ENCODE measurements around the gene SELP. TPM values are rescaled to one million over a fixed set of nuclear protein-coding genes. Genes with fewer than 3 reads are reported as not detected.

SELP gene
- polyA plus RNA-seq, 1 of the 3 experiments (the other 2 are of a cell fraction) = not detected

- H3K9me3 ChIP-seq = no peaks in the 10 kb centered on the region
- POLR2A ChIA-PET = no interaction called here
- no peaks in the 10 kb centered on the region for H3K36me3 ChIP-seq (replicated peaks in 1 of 2; ENCODE audit: control insufficient read depth in 1 of 2, insufficient read depth in 2 of 2, low read length in 1 of 2)
- no peak overlapping the region for H3K4me2 ChIP-seq
- H3K27ac ChIP-seq (ENCODE audit: low read depth in 2 of 2, low read length in 1 of 2) = no peak overlapping the region
- no peaks in the 10 kb centered on the region for H3K4me1 ChIP-seq (ENCODE audit: control insufficient read depth in 1 of 2, insufficient read depth in 2 of 2, low read depth in 1 of 2, low read length in 1 of 2)
- CTCF ChIA-PET = no interaction called here
- 2% methylated on average over 2 of the region's 2 CpGs for WGBS (ENCODE audit: low lambda C conversion rate)
- no peaks in the 10 kb centered on the region for H3K9me2 ChIP-seq
- no peaks in the 10 kb centered on the region for H3F3A ChIP-seq (replicated peaks; ENCODE audit: insufficient read depth)
- no peak overlapping the region for H2AFZ ChIP-seq (ENCODE audit: low read depth)
- H3K27me3 ChIP-seq (ENCODE audit: insufficient read depth) = peaks cover 11% of the 10 kb centered on the region; the same call in 1 of the 2 replicates
- H3K9ac ChIP-seq = no peak overlapping the region
- H3K79me2 ChIP-seq (ENCODE audit: insufficient read depth) = no peaks in the 10 kb centered on the region
- no peak overlapping the region for H3K4me3 ChIP-seq (ENCODE audit: low read depth in 2 of 2, low read length in 1 of 2)
- H4K20me1 ChIP-seq (ENCODE audit: insufficient read depth) = no peaks in the 10 kb centered on the region
- DNase-seq = no peak
- TF ChIP-seq TCF12 (IDR thresholded peaks at IDR 0.05) (no peak), SMC3 (IDR thresholded peaks at IDR 0.05; ENCODE audit: low read depth, low read length) (no peak), YY1 (IDR thresholded peaks at IDR 0.05; ENCODE audit: low read depth) (no peak), GABPA (IDR thresholded peaks at IDR 0.05; ENCODE audit: low read depth) (no peak), RFX5 (IDR thresholded peaks at IDR 0.05; ENCODE audit: low read length) (no peak), JUND (IDR thresholded peaks at IDR 0.05) (no peak), USF2 (IDR thresholded peaks at IDR 0.05; ENCODE audit: borderline replicate concordance, low read depth, low read length) (no peak)
Measured at GRCh38 chr1:169648187-169648586, 18.3 kb upstream of the SELP start.

GRCh38 chr1:169647512-169647911 is 17.6 kb upstream of the SELP start:
- ChIA-PET POLR2A (no interaction called here), CTCF (no interaction called here)
- no peaks in the 10 kb centered on the region for H3K36me3 ChIP-seq (replicated peaks in 1 of 2; ENCODE audit: control insufficient read depth in 1 of 2, insufficient read depth in 2 of 2, low read length in 1 of 2)

More at GRCh38 chr1:169647512-169647911, 17.6 kb upstream of the SELP start:
- H3K9me2 ChIP-seq = no peaks in the 10 kb centered on the region
- H3K9me3 ChIP-seq = no peaks in the 10 kb centered on the region
- H3K4me1 ChIP-seq (ENCODE audit: control insufficient read depth in 1 of 2, insufficient read depth in 2 of 2, low read depth in 1 of 2, low read length in 1 of 2) = no peaks in the 10 kb centered on the region
- H3K27ac ChIP-seq (ENCODE audit: low read depth in 2 of 2, low read length in 1 of 2) = no peak overlapping the region
- no peak overlapping the region for H3K4me3 ChIP-seq (ENCODE audit: low read depth in 2 of 2, low read length in 1 of 2)
- no peaks in the 10 kb centered on the region for H3K79me2 ChIP-seq (ENCODE audit: insufficient read depth)
- H3K9ac ChIP-seq = no peak overlapping the region
- DNase-seq = no peak
- no peak for TF ChIP-seq ZBTB33 (IDR thresholded peaks at IDR 0.05; ENCODE audit: borderline replicate concordance, low read depth)
- H3K27me3 ChIP-seq (ENCODE audit: insufficient read depth) = peaks cover 11% of the 10 kb centered on the region; the same call in 1 of the 2 replicates
- H2AFZ ChIP-seq (ENCODE audit: low read depth) = no peak overlapping the region
- H3K4me2 ChIP-seq = no peak overlapping the region
- no peaks in the 10 kb centered on the region for H4K20me1 ChIP-seq (ENCODE audit: insufficient read depth)
- no peaks in the 10 kb centered on the region for H3F3A ChIP-seq (replicated peaks; ENCODE audit: insufficient read depth)

Measured in SK-N-SH (cell line).